Omental fat pad (tissue), 4 donors: ENCODE data around the gene AOX1. TPM values are rescaled to one million over a fixed set of nuclear protein-coding genes. Genes with fewer than 3 reads are reported as not detected.

Source experiments
- ATAC-seq: fragments of 150-250 bp; one replicate; pipeline ENCODE4 v1.9.1; 2016; ENCODE audit warnings: mild to moderate bottlenecking, moderate library complexity; ENCODE audit not compliant: low FRiP score
- DNase-seq: peaks from one replicate; pipeline ENCODE4 v3.0.0-alpha.2; 2019; ENCODE audit warnings: low spot score
- CTCF ChIP-seq, 3 donors: fragments of 450-650 bp; IDR thresholded peaks; one replicate each; pipeline ENCODE4 v1.5.1; 2016 to 2017; ENCODE audit warnings: antibody characterized with exemption in 3 of 3, mild to moderate bottlenecking in 3 of 3, moderate library complexity in 2 of 3
- total RNA-seq, 4 donors: library from RNA; depleted of rRNA; stranded (reverse); fragments of >200 nt; gene quantifications; one replicate each; pipeline ENCODE4 v1.1.0, GENCODE V29; 2016

The AOX1 gene
- total RNA-seq, 4 donors from 2014 or later = 241 to 629 (median 321) TPM

GRCh38 chr2:200698217-200698616, 112.4 kb downstream of the AOX1 start:
- DNase-seq = no peak
- no peak for TF ChIP-seq CTCF (IDR thresholded peaks at IDR 0.05)
- ATAC-seq = no peak

GRCh38 chr2:200699310-200699709, 113.5 kb downstream of the AOX1 start:
- ATAC-seq (no peak), DNase-seq (no peak)
- no peak for TF ChIP-seq CTCF (IDR thresholded peaks at IDR 0.05)

GRCh38 chr2:200700856-200701255, 115.0 kb downstream of the AOX1 start:
- TF ChIP-seq CTCF (IDR thresholded peaks at IDR 0.05) = no peak
- DNase-seq (no peak), ATAC-seq (no peak)

- no peak for ATAC-seq
- DNase-seq = no peak
- no peak for TF ChIP-seq CTCF (IDR thresholded peaks at IDR 0.05)
Measured at GRCh38 chr2:200702044-200702443, 116.2 kb downstream of the AOX1 start.

- no peak for TF ChIP-seq CTCF (IDR thresholded peaks at IDR 0.05)
- no peak for DNase-seq
- no peak for ATAC-seq
Measured at GRCh38 chr2:200702646-200703118, 116.9 kb downstream of the AOX1 start.

- no peak for DNase-seq
- no peak for ATAC-seq
- TF ChIP-seq CTCF (IDR thresholded peaks at IDR 0.05) = no peak
Measured at GRCh38 chr2:200703127-200703925, 117.5 kb downstream of the AOX1 start.
